DOHH2 (cell line): ENCODE results near the gene CNN3.

ENCODE experiments used
- H3F3A ChIP-seq: fragments of 200-600 bp; sonication (generic), shearing (Covaris generic); 2 replicates; pipeline ENCODE4 v1.6.0; 2016; ENCODE audit warnings: antibody characterized with exemption, mild to moderate bottlenecking; ENCODE audit not compliant: control insufficient read depth, insufficient read depth
- H3K27ac ChIP-seq: fragments of 200-600 bp; sonication (generic); 2 replicates; pipeline ENCODE4 v1.5.1; 2014; ENCODE audit warnings: low read depth, mild to moderate bottlenecking, low read length, moderate library complexity
- H3K27me3 ChIP-seq: fragments of 200-600 bp; sonication (generic); 2 replicates; pipeline ENCODE4 v1.6.1; 2014; ENCODE audit warnings: mild to moderate bottlenecking, low read length, mixed read lengths; ENCODE audit not compliant: control insufficient read depth
- H3K36me3 ChIP-seq: fragments of 200-600 bp; sonication (generic); 2 replicates; pipeline ENCODE4 v1.6.1; 2014; ENCODE audit warnings: mild to moderate bottlenecking, low read length, moderate library complexity, mixed read lengths; ENCODE audit not compliant: control insufficient read depth
- H3K4me1 ChIP-seq: fragments of 200-600 bp; sonication (generic); 2 replicates; pipeline ENCODE4 v1.6.1; 2014; ENCODE audit warnings: mild to moderate bottlenecking, low read length, mixed read lengths; ENCODE audit not compliant: control insufficient read depth
- H3K4me2 ChIP-seq: fragments of 200-600 bp; sonication (generic); 2 replicates; pipeline ENCODE4 v1.6.0; 2014; ENCODE audit warnings: mild to moderate bottlenecking, low read length, moderate library complexity
- H3K4me3 ChIP-seq: fragments of 200-600 bp; sonication (generic); 2 replicates; pipeline ENCODE4 v1.5.1; 2014; ENCODE audit warnings: mild to moderate bottlenecking, low read length, mixed read lengths
- H3K79me2 ChIP-seq: fragments of 200-600 bp; sonication (generic); 2 replicates; pipeline ENCODE4 v1.6.1; 2014; ENCODE audit warnings: mild to moderate bottlenecking, low read length, mixed read lengths; ENCODE audit not compliant: control insufficient read depth
- H3K9me2 ChIP-seq: fragments of 200-600 bp; sonication (generic); replicated peaks from 2 replicates; pipeline ENCODE4 v1.6.1; 2014; ENCODE audit warnings: mild to moderate bottlenecking, low read length, mixed read lengths; ENCODE audit not compliant: control insufficient read depth
- H3K9me3 ChIP-seq: fragments of 200-600 bp; sonication (generic); 2 replicates; pipeline ENCODE4 v1.6.1; 2014; ENCODE audit warnings: antibody characterized with exemption, low read length, mixed read lengths; ENCODE audit not compliant: control insufficient read depth, insufficient read depth
- H4K20me1 ChIP-seq: fragments of 200-600 bp; sonication (generic); 2 replicates; pipeline ENCODE4 v1.6.0; 2014; ENCODE audit warnings: low read depth, mild to moderate bottlenecking, antibody characterized with exemption, low read length, moderate library complexity; ENCODE audit not compliant: control insufficient read depth, insufficient read depth
- CTCF ChIP-seq: fragments of 200-600 bp; sonication (generic); IDR thresholded peaks from one replicate; pipeline ENCODE4 v1.5.1; 2014; ENCODE audit warnings: antibody characterized with exemption, mild to moderate bottlenecking, low read depth, low read length; ENCODE audit not compliant: poor library complexity, severe bottlenecking
- EZH2phosphoT487 ChIP-seq: fragments of 200-600 bp; sonication (generic); IDR thresholded peaks from 2 replicates; pipeline ENCODE4 v1.6.1; 2017; ENCODE audit warnings: borderline replicate concordance, mild to moderate bottlenecking, antibody characterized with exemption, low read length, moderate library complexity, mixed read lengths

Gene CNN3

GRCh38 chr1:94894630-94895029 is 32.3 kb downstream of the CNN3 start:
- Histone ChIP-seq H3F3A (no peaks in the 10 kb centered on the region), H3K9me3 (no peaks in the 10 kb centered on the region), H3K4me2 (no peak overlapping the region), H3K4me1 (no peaks in the 10 kb centered on the region), H3K27me3 (0 out of 2 replicates have a peak, but pooled peaks cover 2% of the 10 kb centered on the region), H3K4me3 (no peak overlapping the region), H3K36me3 (no peaks in the 10 kb centered on the region), H3K79me2 (no peaks in the 10 kb centered on the region), H3K27ac (no peak overlapping the region), H3K9me2 (no peaks in the 10 kb centered on the region), H4K20me1 (no peaks in the 10 kb centered on the region)
- no peak for TF ChIP-seq CTCF
- no peak for TF ChIP-seq EZH2phosphoT487

GRCh38 chr1:94892604-94893254 is 34.2 kb downstream of the CNN3 start:
- Histone ChIP-seq H3K4me3 (no peak overlapping the region), H3K27me3 (0 out of 2 replicates have a peak, but pooled peaks cover 2% of the 10 kb centered on the region), H3K4me1 (no peaks in the 10 kb centered on the region), H3K36me3 (no peaks in the 10 kb centered on the region), H3F3A (no peaks in the 10 kb centered on the region), H4K20me1 (no peaks in the 10 kb centered on the region), H3K27ac (no peak overlapping the region), H3K9me2 (no peaks in the 10 kb centered on the region), H3K9me3 (no peaks in the 10 kb centered on the region), H3K79me2 (no peaks in the 10 kb centered on the region), H3K4me2 (no peak overlapping the region)
- TF ChIP-seq EZH2phosphoT487 (no peak), CTCF (no peak)

- Histone ChIP-seq H3K4me2 (no peak overlapping the region), H3F3A (no peaks in the 10 kb centered on the region), H3K27ac (no peak overlapping the region), H4K20me1 (no peaks in the 10 kb centered on the region), H3K36me3 (no peaks in the 10 kb centered on the region), H3K27me3 (no peaks in the 10 kb centered on the region), H3K4me1 (no peaks in the 10 kb centered on the region), H3K4me3 (no peak overlapping the region), H3K9me2 (no peaks in the 10 kb centered on the region), H3K9me3 (no peaks in the 10 kb centered on the region), H3K79me2 (no peaks in the 10 kb centered on the region)
- no peak for TF ChIP-seq EZH2phosphoT487
- no peak for TF ChIP-seq CTCF
Measured at GRCh38 chr1:94888201-94888600, 38.7 kb downstream of the CNN3 start.
